Upper lobe of left lung (tissue), 6 donors: ENCODE measurements around the gene FAM20A. TPM values are rescaled to one million over a fixed set of nuclear protein-coding genes. Genes with fewer than 3 reads are reported as not detected.

Experiments
- ATAC-seq, 2 donors: fragments of 200-7000 bp; cut with Tn5 transposase; one replicate each; pipeline ENCODE4 v1.9.1; 2022; ENCODE audit warnings: mild to moderate bottlenecking in 2 of 2, moderate library complexity in 2 of 2; ENCODE audit not compliant: low FRiP score in 2 of 2
- DNase-seq, 2 donors: peaks; one replicate each; pipeline ENCODE4 v3.0.0-alpha.2; 2019 to 2020
- H3K27ac ChIP-seq, 4 donors: fragments of 200-600 bp; sonication (generic); one replicate each; pipeline ENCODE4 v1.5.1; 2016 to 2019
- H3K27me3 ChIP-seq, 4 donors: fragments of 200-600 bp; sonication (generic); one replicate each; pipeline ENCODE4 v1.5.1; 2017 to 2019
- H3K36me3 ChIP-seq, 4 donors: fragments of 200-600 bp; sonication (generic); one replicate each; pipeline ENCODE4 v1.5.1; 2016 to 2019
- H3K4me1 ChIP-seq, 4 donors: fragments of 200-600 bp; sonication (generic); one replicate each; pipeline ENCODE4 v1.5.1; 2018 to 2019
- H3K4me3 ChIP-seq, 4 donors: fragments of 200-600 bp; sonication (generic); one replicate each; pipeline ENCODE4 v1.5.1; 2017 to 2019; ENCODE audit warnings: mild to moderate bottlenecking in 2 of 4, moderate library complexity in 1 of 4
- H3K9me3 ChIP-seq, 4 donors: fragments of 200-600 bp; sonication (generic); one replicate each; pipeline ENCODE4 v1.5.1; 2018 to 2019
- CTCF ChIP-seq, 6 experiments: fragments of 450-650 bp in 4 of 6; fragments of 200-600 bp in 2 of 6; sonication (generic) in 2 of 6; IDR thresholded peaks; one replicate each; pipeline ENCODE4 v1.5.1; 2016 to 2019; ENCODE audit warnings: antibody characterized with exemption in 6 of 6
- EP300 ChIP-seq, 4 donors: sonication (generic); formaldehyde crosslinking; IDR thresholded peaks; one replicate each; pipeline ENCODE4 v1.5.1; 2017; ENCODE audit warnings: antibody characterized with exemption in 4 of 4, control low read depth in 2 of 4
- POLR2A ChIP-seq, 4 donors: fragments of 450-650 bp; IDR thresholded peaks; one replicate each; pipeline ENCODE4 v1.5.1; 2016 to 2017; ENCODE audit warnings: antibody characterized with exemption in 4 of 4, mild to moderate bottlenecking in 2 of 4
- POLR2AphosphoS5 ChIP-seq, 2 donors: sonication (generic); formaldehyde crosslinking; IDR thresholded peaks; one replicate each; pipeline ENCODE4 v1.5.1; 2017; ENCODE audit warnings: antibody characterized with exemption in 2 of 2
- WGBS, 2 donors: methylation state at CpG; one replicate each; pipeline ENCODE4 v1.1.5; 2017 to 2018; 5-methylcytosine and 5-hydroxymethylcytosine counted together
- total RNA-seq, 6 donors: library from RNA; depleted of rRNA in 4 of 6; stranded (reverse); fragments of >200 nt in 4 of 6; gene quantifications; one replicate each; pipeline versions ENCODE4 v1.1.0 to v1.2.1, GENCODE V29; 2016 to 2021
- donor health status: DM: no; HTN: no; CAD: no; lungs with moderate emphysema.
- donor health status: DM: no; HTN: yes; CAD: no; lungs with severe emphysema.

Gene FAM20A
- total RNA-seq, 6 donors from 2014 or later, result 40.3 to 150 (median 59.7) TPM

GRCh38 chr17:68576811-68577496, 24.2 kb downstream of the FAM20A start:
- ATAC-seq (peak; percentile 8 to 84), DNase-seq (no peak)
- Histone ChIP-seq H3K9me3 (no peaks in the 10 kb centered on the region), H3K27me3 (no peaks in the 10 kb centered on the region), H3K36me3 (no peaks in the 10 kb centered on the region), H3K4me3 (no peak overlapping the region), H3K4me1 (peaks cover 38 to 63% (median 39%) of the 10 kb centered on the region in 4 donors), H3K27ac (peak overlapping the region in 3 of 4 donors; percentile 43 to 66 (median 57))
- WGBS, 2 donors, result 71 to 73% methylated on average over 8 of the region's 8 CpGs
- no peak for TF ChIP-seq POLR2A (IDR thresholded peaks at IDR 0.05)
- TF ChIP-seq POLR2AphosphoS5 (IDR thresholded peaks at IDR 0.05), result peak in 1 of 2 donors; percentile 46

- WGBS, 2 donors, result 93% methylated on average over 2 of the region's 2 CpGs; no CpG with 5 or more reads in 1 of the 2 donors
- no peaks in the 10 kb centered on the region for H3K27me3 ChIP-seq
- H3K9me3 ChIP-seq, result no peaks in the 10 kb centered on the region
- DNase-seq, result no peak
- no peak overlapping the region for H3K4me3 ChIP-seq
- H3K36me3 ChIP-seq, result no peaks in the 10 kb centered on the region
- ATAC-seq, result no peak
- peaks cover 35 to 62% (median 39%) of the 10 kb centered on the region in 4 donors for H3K4me1 ChIP-seq
- peak overlapping the region in 3 of 4 donors; percentile 43 to 66 (median 57) for H3K27ac ChIP-seq
- TF ChIP-seq EP300 (IDR thresholded peaks at IDR 0.05) (no peak), POLR2AphosphoS5 (IDR thresholded peaks at IDR 0.05) (no peak), CTCF (IDR thresholded peaks at IDR 0.05) (no peak), POLR2A (IDR thresholded peaks at IDR 0.05) (no peak)
Measured at GRCh38 chr17:68576137-68576536, 25.0 kb downstream of the FAM20A start.

GRCh38 chr17:68573338-68573737, 27.8 kb downstream of the FAM20A start:
- DNase-seq (no peak), ATAC-seq (no peak)
- H3K27me3 ChIP-seq, result no peaks in the 10 kb centered on the region
- H3K4me1 ChIP-seq, result peaks cover 16 to 36% (median 19%) of the 10 kb centered on the region in 4 donors
- 94 to 98% methylated on average over 1 of the region's 1 CpG for WGBS, 2 donors
- no peaks in the 10 kb centered on the region for H3K9me3 ChIP-seq
- H3K36me3 ChIP-seq, result no peaks in the 10 kb centered on the region
- H3K27ac ChIP-seq, result peak overlapping the region in 1 of 4 donors; percentile 15
- TF ChIP-seq POLR2AphosphoS5 (IDR thresholded peaks at IDR 0.05) (no peak), CTCF (IDR thresholded peaks at IDR 0.05) (no peak), EP300 (IDR thresholded peaks at IDR 0.05) (no peak), POLR2A (IDR thresholded peaks at IDR 0.05) (no peak)
- no peak overlapping the region for H3K4me3 ChIP-seq

- TF ChIP-seq CTCF (IDR thresholded peaks at IDR 0.05) (no peak), POLR2A (IDR thresholded peaks at IDR 0.05) (no peak), EP300 (IDR thresholded peaks at IDR 0.05) (no peak), POLR2AphosphoS5 (IDR thresholded peaks at IDR 0.05) (no peak)
- 70 to 74% methylated on average over 6 of the region's 6 CpGs for WGBS, 2 donors
- Histone ChIP-seq H3K36me3 (no peaks in the 10 kb centered on the region), H3K4me1 (peaks cover 8 to 32% (median 14%) of the 10 kb centered on the region in 4 donors), H3K27me3 (no peaks in the 10 kb centered on the region), H3K4me3 (no peak overlapping the region), H3K27ac (peak overlapping the region in 2 of 4 donors; percentile 42), H3K9me3 (no peaks in the 10 kb centered on the region)
- peak in 1 of 2 donors; percentile 40 for DNase-seq
- ATAC-seq, result no peak
Measured at GRCh38 chr17:68572138-68572842, 28.9 kb downstream of the FAM20A start.

- Histone ChIP-seq H3K9me3 (no peaks in the 10 kb centered on the region), H3K27me3 (no peaks in the 10 kb centered on the region), H3K4me1 (peaks cover 13 to 31% (median 22%) of the 10 kb centered on the region in 4 donors), H3K27ac (no peak overlapping the region), H3K36me3 (no peaks in the 10 kb centered on the region), H3K4me3 (no peak overlapping the region)
- WGBS, 2 donors, result 74 to 76% methylated on average over 1 of the region's 1 CpG
- TF ChIP-seq POLR2A (IDR thresholded peaks at IDR 0.05) (no peak), POLR2AphosphoS5 (IDR thresholded peaks at IDR 0.05) (no peak)
- DNase-seq, result no peak
- ATAC-seq, result no peak
Measured at GRCh38 chr17:68570526-68570925, 30.6 kb downstream of the FAM20A start.
